Activated CD4-positive, alpha-beta T cell treated with anti-CD3 and anti-CD28 coated beads, Interleukin-2, amount 50 U/mL, for 24 hours (primary cell): Measurements from ENCODE around the gene POLD4.
"Not testable (repeated sequence)": the region's sequence is repeated elsewhere in the genome, so short reads cannot be mapped to it uniquely, and the experiment has no call there.

Experiments
- DNase-seq, 2 donors: peaks; one replicate each; pipeline ENCODE4 v3.0.0-alpha.2; 2020; ENCODE audit warnings: low read depth in 1 of 2, low spot score in 1 of 2

Gene POLD4

DNA sequence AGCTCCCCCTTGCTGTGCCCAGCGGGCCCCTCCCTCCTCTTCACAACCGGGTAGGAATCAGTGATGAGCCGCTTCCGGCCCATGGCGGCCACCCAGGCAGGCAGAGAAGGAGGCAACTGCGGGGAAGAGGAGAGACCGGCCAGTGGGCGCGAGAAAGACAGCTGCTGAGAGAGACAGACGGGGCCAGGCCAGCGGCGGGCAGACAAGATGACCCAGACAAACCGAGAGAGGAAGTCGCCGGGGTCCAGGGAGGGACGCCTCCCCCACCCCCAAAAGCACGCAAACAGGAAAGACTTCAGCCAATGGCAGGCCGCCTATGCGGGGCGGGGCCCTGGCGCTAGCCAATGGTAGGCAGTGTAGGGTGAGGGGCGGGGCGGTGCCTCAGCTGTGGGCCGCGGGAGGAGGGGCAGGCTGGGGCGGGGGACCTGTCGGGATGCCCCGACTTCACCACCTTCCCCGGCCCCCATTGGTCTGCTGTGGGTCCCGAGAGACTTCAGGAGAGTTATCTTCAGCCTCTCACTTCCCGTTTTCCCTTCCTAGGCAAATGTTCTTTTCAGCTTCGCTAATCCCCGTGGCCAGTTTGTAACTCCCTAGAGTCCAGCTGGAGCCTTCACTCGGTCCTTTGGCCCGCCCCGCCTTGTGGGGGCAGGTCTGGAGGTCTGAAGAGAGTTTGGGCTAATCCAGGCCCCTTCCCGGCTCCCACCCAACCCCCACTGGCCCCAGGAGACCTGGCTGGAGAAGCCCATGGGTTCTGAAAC lies at the start of gene POLD4:
TSS of gene POLD4 (minus strand) at position 230 of the 758 bp plus-strand sequence. CDS start at position 83, 147 bp downstream.
- DNase-seq: peak; percentile 89 to 91

DNA sequence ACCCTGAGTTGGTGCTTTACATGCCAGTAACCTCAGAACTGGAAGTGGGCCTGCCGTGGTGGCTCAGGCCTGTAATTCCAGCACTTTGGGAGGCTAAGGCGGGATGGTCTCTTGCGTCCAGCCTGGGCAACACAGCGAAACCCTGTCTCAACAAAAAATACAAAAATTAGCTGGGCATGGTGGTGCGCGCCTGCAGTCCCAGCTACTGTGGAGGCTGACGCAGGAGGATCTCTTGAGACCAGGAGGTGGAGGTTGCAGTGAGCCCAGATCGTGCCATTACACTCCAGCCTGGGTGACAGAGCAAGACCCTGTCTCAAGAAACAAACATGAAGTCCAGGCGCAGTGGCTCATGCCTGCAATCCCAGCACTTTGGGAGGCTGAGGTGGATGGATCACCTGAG lies 49.7 kb upstream of the POLD4 start:
- not testable (repeated sequence) for DNase-seq

DNA sequence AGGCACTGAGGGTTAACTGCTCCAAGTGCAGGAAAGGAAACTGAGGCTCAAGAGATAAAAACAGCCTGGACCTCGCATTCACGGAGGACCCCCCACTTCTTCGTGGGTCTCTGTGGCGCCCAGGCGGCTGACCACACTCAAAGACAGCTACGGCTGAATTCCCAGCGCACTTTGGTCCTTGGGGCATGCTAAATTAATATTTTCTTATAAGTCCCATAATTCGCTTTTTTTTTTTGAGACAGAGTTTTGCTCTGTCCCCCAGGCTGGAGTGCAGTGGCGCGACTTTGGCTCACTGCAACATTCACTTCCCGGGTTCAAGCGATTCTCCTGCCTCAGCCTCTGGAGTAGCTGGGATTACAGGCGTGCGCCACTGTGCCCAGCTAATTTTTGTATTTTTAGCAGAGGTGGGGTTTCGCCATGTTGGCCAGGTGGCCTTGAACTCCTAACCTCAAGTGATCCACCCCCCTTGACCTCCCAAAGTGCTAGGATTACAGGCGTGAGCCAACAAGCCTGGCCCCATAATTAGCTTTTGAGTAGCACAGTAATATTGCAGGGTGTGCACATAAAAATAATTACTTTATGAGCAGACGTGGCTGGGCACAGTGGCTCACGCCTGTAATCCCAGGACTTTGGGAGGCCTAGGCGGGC lies 49.0 kb upstream of the POLD4 start:
- not testable (repeated sequence) for DNase-seq

DNA sequence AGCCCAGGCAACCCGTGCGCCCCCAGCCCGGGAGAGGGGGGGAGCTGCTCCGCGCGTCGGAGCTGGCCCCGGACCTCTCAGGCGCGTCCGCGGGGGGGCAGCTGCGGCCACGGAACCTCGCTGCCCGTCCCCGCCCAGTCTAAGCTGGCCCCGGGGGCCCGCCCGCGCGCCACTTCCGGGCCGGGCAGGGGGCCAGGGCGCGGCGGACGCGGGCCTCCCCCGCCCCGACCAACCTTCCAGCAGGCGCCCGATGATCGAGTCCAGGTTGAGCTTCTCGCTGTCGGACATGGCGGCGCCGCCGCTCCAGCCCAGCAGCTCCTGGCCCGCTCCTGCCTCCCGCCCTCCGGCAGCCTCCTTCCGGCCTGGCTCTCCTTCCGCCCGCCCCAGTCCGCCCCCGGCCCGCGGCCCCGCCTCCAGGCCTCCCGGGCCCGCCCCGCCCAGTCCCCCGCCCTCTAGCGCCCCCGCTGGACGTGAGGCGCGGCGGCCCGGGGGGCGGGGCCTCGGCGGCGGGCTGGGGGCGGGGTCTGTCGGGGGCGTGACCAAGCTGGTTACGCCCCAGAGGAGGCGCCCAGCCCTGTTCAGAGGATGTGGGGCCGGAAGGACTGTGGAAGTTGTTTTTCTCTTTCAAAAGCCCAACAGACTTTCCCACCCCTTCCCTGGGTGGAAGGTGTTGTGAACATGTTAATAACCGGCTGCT lies 48.3 kb upstream of the POLD4 start, which contains the start of gene PPP1CA:
TSS of gene PPP1CA (minus strand) at position 364 of the 697 bp plus-strand sequence. CDS start at position 288, 76 bp downstream.
- peak; percentile 85 to 94 for DNase-seq

- no peak for DNase-seq
Observed at GRCh38 chr11:67400942-67401494, 47.7 kb upstream of the POLD4 start.

DNA sequence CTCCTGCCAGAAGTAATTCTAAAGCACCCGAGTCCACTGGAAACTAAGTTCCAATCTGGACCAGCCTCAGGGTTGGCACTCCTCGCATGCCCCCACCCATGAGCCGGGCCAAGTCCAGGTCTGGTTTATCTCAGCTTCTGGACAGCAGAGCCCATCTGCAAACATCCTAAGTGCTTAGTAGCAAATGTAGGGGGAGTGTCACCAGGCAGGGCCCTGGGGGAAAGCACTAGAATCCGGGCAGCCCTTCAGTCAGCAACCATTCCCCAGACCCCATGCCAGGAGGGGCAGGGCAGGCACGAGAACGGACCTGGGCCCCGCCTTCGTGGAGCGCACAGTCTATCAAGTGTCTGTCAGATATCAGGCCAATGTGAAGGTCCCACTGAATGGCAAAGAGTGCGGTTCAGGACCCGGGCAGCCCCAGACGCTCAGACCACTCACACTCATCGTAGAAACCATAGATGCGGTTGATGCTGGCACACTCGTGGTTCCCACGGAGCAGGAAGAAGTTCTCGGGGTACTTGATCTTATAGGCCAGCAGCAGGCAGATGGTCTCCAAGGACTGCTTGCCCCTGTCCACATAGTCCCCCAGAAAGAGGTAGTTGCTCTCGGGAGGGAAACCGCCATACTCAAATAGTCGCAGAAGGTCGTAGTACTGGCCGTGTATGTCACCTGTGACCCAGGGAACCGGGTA lies 47.0 kb upstream of the POLD4 start:
- DNase-seq: no peak

DNA sequence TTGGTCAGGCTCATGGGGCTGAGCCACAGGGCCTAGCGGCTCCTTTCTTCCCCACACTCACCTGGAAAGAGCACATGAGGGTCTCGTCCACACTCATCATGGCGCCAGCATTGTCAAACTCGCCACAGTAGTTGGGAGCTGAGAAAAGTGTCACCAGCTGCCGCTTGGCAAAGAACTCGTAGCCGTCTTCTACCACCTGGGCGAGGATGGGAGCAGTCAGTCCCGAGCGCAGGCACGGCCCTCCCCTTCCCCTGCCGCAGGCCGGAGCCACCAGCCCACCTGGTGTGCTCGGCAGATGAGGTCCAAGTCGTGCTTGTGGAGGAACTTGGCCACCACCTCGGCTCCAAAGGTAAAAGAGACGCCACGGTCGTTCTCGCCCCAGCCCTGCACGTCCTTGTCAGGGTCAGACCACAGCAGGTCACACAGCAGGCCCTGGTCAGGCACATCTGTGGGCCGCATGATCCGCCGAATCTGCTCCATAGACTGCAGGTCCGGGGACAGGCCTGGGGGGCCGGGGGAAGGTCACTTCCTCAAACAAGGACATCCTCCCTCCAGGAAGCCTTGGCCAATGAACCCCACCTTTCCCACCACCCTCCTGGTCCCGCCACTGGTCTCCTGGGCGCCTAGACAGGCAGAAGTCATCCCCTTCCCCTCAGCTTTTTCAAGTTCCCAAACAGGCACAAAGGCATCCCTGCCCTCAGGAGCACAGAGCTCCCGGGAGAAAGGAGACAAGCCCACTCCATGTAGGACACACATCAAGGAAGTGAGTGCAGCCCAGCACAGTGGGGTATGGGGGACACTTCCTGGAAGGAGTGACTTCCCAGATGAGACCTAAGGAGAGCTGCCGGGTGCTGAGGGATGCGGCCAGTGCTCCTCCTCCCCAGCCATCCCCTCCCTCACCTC lies 45.6 kb upstream of the POLD4 start:
- no peak for DNase-seq

GRCh38 chr11:67397986-67398660 lies 44.8 kb upstream of the POLD4 start:
- DNase-seq: no peak

GRCh38 chr11:67397536-67397935 lies 44.2 kb upstream of the POLD4 start:
- DNase-seq: no peak

DNA sequence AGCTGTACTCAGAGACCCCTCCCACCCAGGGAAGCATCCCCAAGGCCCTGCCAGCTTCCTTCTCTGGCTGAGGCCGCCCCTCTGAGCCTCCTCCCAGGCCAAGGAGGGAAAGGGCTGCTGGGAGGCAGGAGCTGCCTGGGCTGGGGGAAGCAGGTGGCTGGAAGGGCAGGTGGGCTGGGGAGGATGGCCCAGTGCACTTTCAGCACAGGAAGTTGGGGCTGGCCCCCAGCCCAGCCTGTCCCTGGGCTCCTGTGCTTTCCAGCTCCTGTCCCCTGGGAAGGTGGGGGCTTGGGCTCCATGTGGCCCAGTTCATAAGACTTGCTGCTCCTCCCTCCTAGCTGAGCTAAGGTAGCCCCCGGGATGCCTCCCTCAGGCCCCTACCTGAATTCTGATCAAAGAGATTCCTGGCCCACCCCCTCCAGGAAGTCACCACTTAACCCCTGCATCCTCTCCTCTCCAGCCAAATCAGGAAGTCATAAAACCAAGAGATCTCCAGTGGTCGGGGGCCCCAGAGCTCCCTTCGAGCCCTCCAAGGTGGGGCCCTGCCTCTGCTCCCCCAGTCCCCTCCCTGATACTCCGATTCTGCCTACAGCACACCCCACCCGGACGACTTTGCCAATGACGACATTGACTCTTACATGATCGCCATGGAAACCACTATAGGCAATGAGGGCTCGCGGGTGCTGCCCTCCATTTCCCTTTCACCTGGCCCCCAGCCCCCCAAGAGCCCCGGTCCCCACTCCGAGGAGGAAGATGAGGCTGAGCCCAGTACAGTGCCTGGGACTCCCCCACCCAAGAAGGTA lies 43.4 kb upstream of the POLD4 start:
- DNase-seq: no peak

DNA sequence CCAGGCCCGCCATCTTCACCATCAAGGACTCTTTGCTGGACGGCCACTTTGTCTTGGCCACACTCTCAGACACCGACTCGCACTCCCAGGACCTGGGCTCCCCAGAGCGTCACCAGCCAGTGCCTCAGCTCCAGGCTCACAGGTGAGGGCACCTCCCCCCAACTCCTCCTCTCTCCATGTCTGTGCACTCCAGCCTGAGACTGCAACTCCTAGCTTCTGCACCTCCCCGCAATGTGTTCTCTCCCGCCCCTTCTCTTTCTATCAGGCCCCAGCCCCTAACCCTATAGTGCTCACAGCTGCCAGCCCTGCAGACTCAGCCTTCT lies 42.9 kb upstream of the POLD4 start:
- DNase-seq: no peak

DNA sequence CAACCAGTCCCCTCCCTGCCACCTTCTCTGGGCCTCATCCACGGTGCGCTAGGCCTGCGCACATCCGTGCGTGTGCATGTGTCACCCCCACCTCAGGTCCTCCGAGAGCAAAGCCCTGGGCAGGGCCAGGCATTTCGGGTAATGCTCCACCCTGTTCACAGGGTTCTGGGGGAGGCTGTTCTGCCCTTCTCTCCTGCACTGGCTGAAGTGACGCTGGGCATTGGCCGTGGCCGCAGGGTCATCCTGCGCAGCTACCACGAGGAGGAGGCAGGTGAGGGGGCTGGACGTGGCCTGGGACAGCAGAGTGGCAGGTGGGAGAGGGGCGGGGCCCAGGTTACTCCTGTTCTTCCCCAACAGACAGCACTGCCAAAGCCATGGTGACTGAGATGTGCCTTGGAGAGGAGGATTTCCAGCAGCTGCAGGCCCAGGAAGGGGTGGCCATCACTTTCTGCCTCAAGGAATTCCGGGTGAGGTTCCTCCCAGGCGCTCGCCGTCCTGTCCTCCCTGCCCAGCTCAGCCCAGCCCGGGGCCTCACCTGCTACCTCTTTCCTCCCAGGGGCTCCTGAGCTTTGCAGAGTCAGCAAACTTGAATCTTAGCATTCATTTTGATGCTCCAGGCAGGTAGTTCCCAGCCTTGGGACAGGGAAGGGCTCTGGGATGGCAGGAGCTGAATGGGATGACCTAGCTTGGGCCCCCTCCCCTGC lies 42.4 kb upstream of the POLD4 start:
- DNase-seq: no peak

DNA sequence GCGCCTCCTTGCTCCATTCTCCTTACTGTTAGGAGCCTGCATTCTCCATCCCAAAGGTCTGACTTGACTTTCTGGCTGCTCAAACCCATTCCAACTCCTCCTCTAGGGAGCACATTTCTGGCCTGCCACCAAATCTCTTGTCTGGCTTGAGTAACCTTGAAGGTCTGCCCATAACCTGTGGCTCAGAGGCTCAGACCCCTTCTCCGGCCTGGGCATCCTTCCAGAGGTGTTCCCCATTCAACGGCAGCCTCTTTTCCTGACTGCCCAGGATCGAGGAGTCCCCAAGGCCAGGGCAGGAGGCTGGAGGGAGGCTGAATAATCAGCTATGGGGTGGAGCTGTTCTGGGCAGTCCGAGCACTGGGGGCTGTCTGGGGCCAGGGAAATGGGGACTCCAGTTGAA lies 40.6 kb upstream of the POLD4 start:
- no peak for DNase-seq

DNA sequence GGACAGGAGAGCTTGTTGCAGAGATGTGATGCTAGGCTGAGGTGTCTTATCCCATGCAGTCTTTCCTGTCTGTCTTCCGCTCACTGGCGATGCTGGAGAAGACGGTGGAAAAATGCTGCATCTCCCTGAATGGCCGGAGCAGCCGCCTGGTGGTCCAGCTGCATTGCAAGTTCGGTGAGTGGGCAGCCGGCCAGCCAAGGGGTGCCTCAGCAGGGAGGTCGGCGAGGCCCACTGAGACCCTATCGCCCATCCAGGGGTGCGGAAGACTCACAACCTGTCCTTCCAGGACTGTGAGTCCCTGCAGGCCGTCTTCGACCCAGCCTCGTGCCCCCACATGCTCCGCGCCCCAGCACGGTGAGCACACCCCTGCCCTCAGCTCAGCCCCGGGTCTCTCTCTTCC lies 40.1 kb upstream of the POLD4 start:
- no peak for DNase-seq

- DNase-seq: no peak
Observed at GRCh38 chr11:67392183-67392715, 38.9 kb upstream of the POLD4 start.

DNA sequence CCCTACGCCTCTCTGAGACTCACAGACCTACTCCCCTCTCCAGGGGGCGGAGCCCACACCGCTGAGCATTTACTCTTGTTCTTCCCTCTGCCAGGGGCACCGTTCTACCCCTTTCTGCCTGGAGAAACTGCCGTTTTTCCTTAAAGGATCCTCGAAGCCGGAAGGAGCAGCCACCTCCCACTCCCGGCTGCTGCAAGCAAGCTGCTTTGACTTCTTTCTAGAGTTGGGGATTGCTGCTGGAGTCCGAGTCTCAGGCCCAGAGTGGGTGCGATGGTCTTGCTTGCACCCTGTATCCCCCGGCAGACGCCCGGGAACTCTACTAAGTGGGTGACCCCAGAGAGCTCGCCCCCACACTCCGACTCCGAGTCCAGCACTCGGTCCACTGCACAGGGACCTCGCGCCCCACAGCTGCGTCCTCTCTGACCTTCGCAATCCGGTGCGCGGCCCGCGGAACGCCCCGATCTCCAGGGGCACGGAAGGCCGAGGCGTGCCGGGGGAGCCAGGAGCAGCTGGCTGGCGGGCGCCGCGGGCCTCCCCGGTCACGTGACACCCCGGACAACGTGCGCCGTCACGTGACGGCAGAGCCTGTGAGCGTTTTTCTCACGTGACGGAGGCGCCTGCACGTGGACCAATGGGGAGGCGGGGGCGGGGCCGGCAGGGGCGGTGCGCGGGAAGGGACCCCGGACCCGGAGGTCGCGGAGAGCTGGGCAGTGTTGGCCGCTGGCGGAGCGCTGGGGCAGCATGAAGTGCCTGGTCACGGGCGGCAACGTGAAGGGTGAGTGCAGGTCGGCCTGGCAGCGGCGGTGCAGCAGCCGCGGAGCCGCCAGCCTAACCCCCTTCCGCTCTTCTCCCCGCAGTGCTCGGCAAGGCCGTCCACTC lies 38.2 kb upstream of the POLD4 start, which contains the start of gene RAD9A:
TSS of gene RAD9A (plus strand) at position 683 of the 879 bp plus-strand sequence. CDS start at position 742, 59 bp downstream.
- DNase-seq: peak; percentile 80 to 89

- no peak for DNase-seq
Observed at GRCh38 chr11:67390947-67391303, 37.6 kb upstream of the POLD4 start.
